GM21381 (cell line): ENCODE measurements around the gene XRCC1.
"Not testable (repeated sequence)": the region's sequence is repeated elsewhere in the genome, so short reads cannot be mapped to it uniquely, and the experiment has no call there.

Experiments
- ATAC-seq: cut with Tn5 transposase; IDR thresholded peaks from one replicate; pipeline ENCODE4 v1.9.1; 2021; ENCODE audit warnings: mild to moderate bottlenecking, moderate library complexity; ENCODE audit not compliant: unreplicated experiment

Gene XRCC1

GRCh38 chr19:43524922-43525835 lies 50.1 kb downstream of the XRCC1 start:
- ATAC-seq, result peak; percentile 31

- not testable (repeated sequence) for ATAC-seq
Observed at GRCh38 chr19:43523696-43524095, 51.6 kb downstream of the XRCC1 start.

- no peak for ATAC-seq
Observed at GRCh38 chr19:43522929-43523328, 52.4 kb downstream of the XRCC1 start.

GRCh38 chr19:43519436-43520088 lies 55.8 kb downstream of the XRCC1 start:
- no peak for ATAC-seq

- no peak for ATAC-seq
Observed at GRCh38 chr19:43518051-43518450, 57.3 kb downstream of the XRCC1 start.

GRCh38 chr19:43512399-43512798 lies 62.9 kb downstream of the XRCC1 start:
- ATAC-seq, result not testable (repeated sequence)

- no peak for ATAC-seq
Observed at GRCh38 chr19:43511324-43511723, 64.0 kb downstream of the XRCC1 start.

GRCh38 chr19:43510713-43511112 lies 64.6 kb downstream of the XRCC1 start:
- no peak for ATAC-seq

- ATAC-seq, result no peak
Observed at GRCh38 chr19:43507880-43508279, 67.4 kb downstream of the XRCC1 start.

GRCh38 chr19:43506629-43507028 lies 68.7 kb downstream of the XRCC1 start:
- ATAC-seq, result no peak

GRCh38 chr19:43505941-43506340 lies 69.4 kb downstream of the XRCC1 start:
- ATAC-seq, result no peak

GRCh38 chr19:43505186-43505456 lies 70.2 kb downstream of the XRCC1 start:
- ATAC-seq, result no peak

GRCh38 chr19:43504426-43505185 lies 70.7 kb downstream of the XRCC1 start, which contains the start of gene PHLDB3:
PHLDB3 (minus strand) TSS chr19:43504746; CDS start chr19:43504118, 628 bp downstream.
- ATAC-seq, result peak; percentile 16

GRCh38 chr19:43503501-43504425 lies 71.6 kb downstream of the XRCC1 start:
- peak; percentile 86 for ATAC-seq

GRCh38 chr19:43502419-43502976 lies 72.8 kb downstream of the XRCC1 start:
- no peak for ATAC-seq

- no peak for ATAC-seq
Observed at GRCh38 chr19:43501661-43502418, 73.5 kb downstream of the XRCC1 start.

GRCh38 chr19:43499042-43499441 lies 76.3 kb downstream of the XRCC1 start:
- no peak for ATAC-seq

- ATAC-seq, result no peak
Observed at GRCh38 chr19:43498233-43498842, 77.0 kb downstream of the XRCC1 start.

GRCh38 chr19:43496960-43497359 lies 78.4 kb downstream of the XRCC1 start:
- ATAC-seq, result no peak
